ENCODE measurements around the gene CD81. TPM values are rescaled to one million over a fixed set of nuclear protein-coding genes. Genes with fewer than 3 reads are reported as not detected.

The CD81 gene
- total and polyA plus RNA-seq, 2 experiments from 2014 or later, result 212 to 444 TPM

GRCh38 chr11:2345050-2345449 is 32.1 kb upstream of the CD81 start:
- TF ChIP-seq CTCF (IDR thresholded peaks at IDR 0.05; ENCODE audit: low read depth, low read length), result no peak
- no peaks in the 10 kb centered on the region for H3K9me3 ChIP-seq (ENCODE audit: low read depth)
- no peak for DNase-seq (ENCODE audit: low read depth in 1 of 2, low spot score in 1 of 2)
- no peaks in the 10 kb centered on the region for H3K36me3 ChIP-seq
- H3K4me3 ChIP-seq, result no peak overlapping the region
- H3K27ac ChIP-seq, result no peak overlapping the region
- H3K27me3 ChIP-seq, result no peaks in the 10 kb centered on the region
- H3K4me1 ChIP-seq (ENCODE audit: low read depth), result no peaks in the 10 kb centered on the region

- Histone ChIP-seq H3K9me3 (ENCODE audit: low read depth) (no peaks in the 10 kb centered on the region), H3K27me3 (no peaks in the 10 kb centered on the region), H3K27ac (no peak overlapping the region), H3K4me3 (no peak overlapping the region), H3K36me3 (no peaks in the 10 kb centered on the region), H3K4me1 (ENCODE audit: low read depth) (no peaks in the 10 kb centered on the region)
- TF ChIP-seq CTCF (IDR thresholded peaks at IDR 0.05; ENCODE audit: low read depth, low read length), result no peak
- DNase-seq (ENCODE audit: low read depth in 1 of 2, low spot score in 1 of 2), result no peak
These were observed 31.1 kb upstream of the CD81 start for GRCh38 chr11:2346014-2346413.

- Histone ChIP-seq H3K27ac (no peak overlapping the region), H3K9me3 (ENCODE audit: low read depth) (no peaks in the 10 kb centered on the region), H3K27me3 (no peaks in the 10 kb centered on the region), H3K36me3 (no peaks in the 10 kb centered on the region), H3K4me3 (no peak overlapping the region), H3K4me1 (ENCODE audit: low read depth) (no peaks in the 10 kb centered on the region)
- no peak for DNase-seq (ENCODE audit: low read depth in 1 of 2, low spot score in 1 of 2)
- TF ChIP-seq CTCF (IDR thresholded peaks at IDR 0.05; ENCODE audit: low read depth, low read length), result no peak
These were observed 30.4 kb upstream of the CD81 start for GRCh38 chr11:2346586-2347307.

GRCh38 chr11:2347308-2347830 is 29.7 kb upstream of the CD81 start:
- DNase-seq (ENCODE audit: low read depth in 1 of 2, low spot score in 1 of 2), result no peak
- no peak overlapping the region for H3K27ac ChIP-seq
- no peak overlapping the region for H3K4me3 ChIP-seq
- no peaks in the 10 kb centered on the region for H3K36me3 ChIP-seq
- TF ChIP-seq CTCF (IDR thresholded peaks at IDR 0.05; ENCODE audit: low read depth, low read length), result no peak
- H3K27me3 ChIP-seq, result no peaks in the 10 kb centered on the region
- no peaks in the 10 kb centered on the region for H3K4me1 ChIP-seq (ENCODE audit: low read depth)
- H3K9me3 ChIP-seq (ENCODE audit: low read depth), result no peaks in the 10 kb centered on the region

- H3K9me3 ChIP-seq (ENCODE audit: low read depth), result no peaks in the 10 kb centered on the region
- TF ChIP-seq CTCF (IDR thresholded peaks at IDR 0.05; ENCODE audit: low read depth, low read length), result no peak
- no peaks in the 10 kb centered on the region for H3K36me3 ChIP-seq
- no peaks in the 10 kb centered on the region for H3K27me3 ChIP-seq
- no peak overlapping the region for H3K4me3 ChIP-seq
- no peak overlapping the region for H3K27ac ChIP-seq
- peak in 1 of 2 donors; percentile 25 for DNase-seq (ENCODE audit: low read depth in 1 of 2, low spot score in 1 of 2)
- H3K4me1 ChIP-seq (ENCODE audit: low read depth), result no peaks in the 10 kb centered on the region
These were observed 28.1 kb upstream of the CD81 start for GRCh38 chr11:2348986-2349385.

All from cardiac muscle cell (in vitro differentiated cells and primary cell).